Measurements from ENCODE around the gene PPM1E.
"Not testable (repeated sequence)": the region's sequence is repeated elsewhere in the genome, so short reads cannot be mapped to it uniquely, and the experiment has no call there.

PPM1E gene

DNA sequence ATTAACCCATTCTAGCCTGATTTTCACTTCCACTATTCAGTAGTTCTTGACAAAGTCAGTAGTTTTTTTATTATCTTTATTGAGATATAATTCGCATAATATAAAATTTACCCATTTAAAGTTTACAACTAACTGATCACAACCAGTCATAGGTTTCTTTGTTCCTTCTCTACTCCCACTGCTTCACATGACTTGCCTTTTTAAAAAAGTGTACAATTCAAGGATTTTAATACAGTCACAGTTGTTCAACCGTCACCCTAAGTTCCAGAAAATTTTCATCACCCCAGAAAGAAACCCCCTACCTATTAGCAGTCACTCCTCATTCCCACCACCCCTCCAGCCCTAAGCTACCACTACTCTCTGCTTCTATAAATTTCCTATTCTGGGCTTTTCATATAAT is 188.5 kb downstream of the PPM1E start:
- no peak for DNase-seq (ENCODE audit: extremely low read depth in 1 of 2, low read depth in 1 of 2)

DNA sequence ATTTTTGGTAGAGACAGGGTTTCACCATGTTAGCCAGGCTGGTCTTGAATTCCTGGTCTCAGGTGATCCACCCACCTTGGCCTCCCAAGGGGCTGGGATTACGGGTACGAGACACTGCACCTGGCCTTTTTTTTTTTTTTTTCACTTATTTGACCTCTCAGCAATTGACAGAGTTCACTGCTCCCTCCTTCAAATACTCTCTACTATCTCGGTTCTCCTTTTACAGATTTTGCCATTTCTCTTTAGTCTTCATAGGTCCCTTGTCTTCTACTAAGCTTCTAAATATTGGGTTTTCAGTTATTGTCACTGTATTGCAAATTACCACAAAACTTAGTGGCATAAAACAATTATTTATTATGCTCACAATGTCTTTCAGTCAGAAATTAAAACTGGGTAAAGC is 191.8 kb downstream of the PPM1E start:
- no peak for DNase-seq (ENCODE audit: extremely low read depth in 1 of 2, low read depth in 1 of 2)

DNA sequence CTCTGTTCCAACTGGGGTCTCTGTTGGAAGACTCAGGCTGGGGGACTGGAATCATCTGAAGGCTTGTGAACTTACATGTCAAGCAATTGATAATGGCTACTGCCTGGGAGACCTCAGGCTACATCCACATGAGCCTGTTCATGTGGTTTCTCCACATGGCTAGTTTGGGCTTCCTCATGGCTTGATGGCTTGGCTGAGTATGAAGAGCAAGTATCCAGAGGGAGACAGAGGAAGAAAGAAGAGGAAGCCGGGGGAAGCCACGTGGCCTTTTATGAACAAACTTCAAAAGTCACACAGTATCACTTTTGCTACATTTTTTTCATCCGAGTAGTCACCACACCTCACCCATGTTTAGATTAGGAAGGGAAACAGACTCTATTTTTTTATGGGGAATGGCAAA is 192.2 kb downstream of the PPM1E start:
- no peak for DNase-seq (ENCODE audit: extremely low read depth in 1 of 2, low read depth in 1 of 2)

DNA sequence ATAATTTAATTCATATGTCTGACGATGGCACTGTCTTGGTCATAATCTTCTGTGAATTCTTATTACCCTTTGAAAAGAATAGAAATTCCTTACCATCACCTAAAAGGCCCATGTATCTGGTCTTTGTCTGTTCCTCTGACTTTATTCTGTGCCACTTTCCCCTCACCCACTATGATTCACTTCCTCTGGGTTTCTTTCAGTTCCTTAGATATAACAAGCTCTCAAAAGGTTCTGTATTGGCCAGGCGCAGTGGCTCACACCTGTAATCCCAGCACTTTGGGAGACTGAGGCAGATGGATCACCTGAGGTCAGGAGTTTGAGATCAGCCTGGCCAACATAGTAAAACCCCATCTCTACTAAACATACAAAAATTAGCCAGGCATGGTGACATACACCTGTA is 198.7 kb downstream of the PPM1E start:
- not testable (repeated sequence) for DNase-seq (ENCODE audit: extremely low read depth in 1 of 2, low read depth in 1 of 2)

DNA sequence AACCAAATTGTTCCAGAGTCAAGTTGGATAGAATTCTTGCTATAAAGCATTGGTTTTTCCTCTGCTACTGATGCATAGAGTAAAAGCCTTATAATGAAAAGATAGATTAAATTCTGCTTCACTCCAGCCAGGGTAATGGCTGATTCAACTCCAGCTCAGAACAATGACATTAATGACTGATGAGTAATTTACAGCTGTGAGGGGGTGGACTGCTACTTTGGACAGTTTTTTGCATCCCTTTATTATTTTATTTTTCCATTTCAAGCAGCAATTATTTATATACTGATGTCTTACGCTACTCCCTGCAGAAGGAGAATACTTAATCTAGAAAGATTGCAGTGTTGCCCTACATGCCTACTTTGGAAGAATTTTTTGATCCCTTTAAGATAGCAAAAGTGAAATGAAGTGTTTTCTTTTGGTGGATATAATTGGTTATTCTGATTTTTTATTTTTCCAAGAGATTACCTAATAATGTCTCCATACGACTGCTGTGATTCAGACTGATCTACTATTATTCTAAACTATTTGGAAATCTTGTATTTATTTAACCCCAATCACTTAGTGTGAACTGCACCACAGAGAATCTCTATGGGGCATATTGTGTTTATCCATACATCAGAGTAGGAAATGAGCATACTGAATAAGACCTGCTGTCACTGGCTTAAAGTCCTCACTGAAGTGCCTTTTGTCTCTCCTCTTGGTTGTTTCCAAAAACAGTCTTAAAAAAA is 201.5 kb downstream of the PPM1E start:
- DNase-seq (ENCODE audit: extremely low read depth in 1 of 2, low read depth in 1 of 2): no peak

DNA sequence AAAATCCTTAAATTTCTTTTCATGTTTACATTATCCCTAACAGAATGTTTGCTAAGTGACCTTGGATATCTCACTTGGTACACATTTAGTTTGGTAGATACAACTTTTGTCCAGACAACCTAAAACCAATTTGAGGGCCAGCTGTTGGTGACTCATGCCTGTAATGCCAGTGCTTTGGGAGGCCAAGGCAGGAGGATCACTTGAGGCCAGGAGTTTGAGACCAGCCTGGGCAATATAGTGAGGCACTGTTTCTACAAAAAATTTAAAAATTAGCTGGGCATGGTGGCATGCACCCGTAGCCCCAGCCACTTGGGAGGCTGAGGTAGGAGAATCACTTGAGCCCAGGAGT is 202.0 kb downstream of the PPM1E start:
- DNase-seq (ENCODE audit: extremely low read depth in 1 of 2, low read depth in 1 of 2): not testable (repeated sequence)

DNA sequence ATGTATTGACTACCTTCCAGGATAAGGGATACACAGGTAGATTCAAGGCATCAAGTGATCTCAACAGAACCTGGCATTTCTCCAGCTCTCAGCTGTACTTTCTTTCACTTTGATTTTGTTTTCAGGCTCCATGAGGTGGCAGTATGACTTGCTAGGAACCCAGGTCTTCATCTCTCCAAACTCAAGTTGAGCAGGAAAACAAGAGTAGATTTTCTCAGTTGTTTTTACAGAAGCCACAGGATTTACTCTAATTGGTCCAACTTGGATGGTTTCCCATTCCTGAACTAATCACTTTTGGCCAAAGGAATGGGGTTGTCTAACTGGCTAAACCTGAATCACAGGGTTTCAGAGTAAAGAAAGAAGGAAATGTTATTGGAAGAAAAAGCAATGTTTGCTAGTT is 204.4 kb downstream of the PPM1E start:
- no peak for DNase-seq (ENCODE audit: extremely low read depth in 1 of 2, low read depth in 1 of 2)

DNA sequence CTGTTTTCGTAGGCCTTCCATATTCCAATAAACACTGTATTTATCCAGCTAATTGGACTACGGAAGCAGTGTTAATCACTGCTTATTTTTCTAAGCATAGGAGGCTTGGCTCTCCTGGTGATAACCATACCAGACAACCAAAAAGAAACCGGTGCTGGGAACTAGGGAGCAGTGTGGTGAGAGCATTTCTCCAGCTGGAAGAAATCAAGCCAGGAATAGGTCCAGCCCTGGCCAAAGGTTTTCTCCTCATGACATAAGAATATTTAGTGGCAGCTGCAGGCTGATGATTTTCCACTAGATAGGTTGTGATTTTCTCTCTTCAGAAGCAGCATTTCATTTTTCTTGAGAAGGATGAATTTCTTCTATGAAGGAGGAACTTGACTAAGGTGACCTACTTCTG is 209.6 kb downstream of the PPM1E start:
- no peak for DNase-seq (ENCODE audit: extremely low read depth in 1 of 2, low read depth in 1 of 2)

DNA sequence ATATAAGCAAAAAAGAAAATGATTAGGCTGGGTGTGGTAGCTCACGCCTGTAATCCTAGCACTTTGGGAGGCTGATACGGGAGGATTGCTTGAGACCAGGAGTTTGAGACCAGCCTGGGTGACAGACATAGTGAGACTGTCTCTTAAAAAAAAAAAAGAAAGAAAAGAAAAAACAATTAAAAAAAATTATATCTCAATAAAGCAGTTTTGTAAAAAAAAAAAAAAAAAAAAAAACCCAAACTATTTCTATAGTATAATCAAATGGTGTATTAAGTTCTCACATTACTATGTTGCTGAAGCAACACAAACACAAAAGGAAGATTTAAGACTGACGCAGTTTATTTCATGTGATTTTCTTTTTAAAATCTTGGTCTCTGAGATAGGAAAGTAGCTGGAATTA is 210.6 kb downstream of the PPM1E start:
- no peak for DNase-seq (ENCODE audit: extremely low read depth in 1 of 2, low read depth in 1 of 2)

DNA sequence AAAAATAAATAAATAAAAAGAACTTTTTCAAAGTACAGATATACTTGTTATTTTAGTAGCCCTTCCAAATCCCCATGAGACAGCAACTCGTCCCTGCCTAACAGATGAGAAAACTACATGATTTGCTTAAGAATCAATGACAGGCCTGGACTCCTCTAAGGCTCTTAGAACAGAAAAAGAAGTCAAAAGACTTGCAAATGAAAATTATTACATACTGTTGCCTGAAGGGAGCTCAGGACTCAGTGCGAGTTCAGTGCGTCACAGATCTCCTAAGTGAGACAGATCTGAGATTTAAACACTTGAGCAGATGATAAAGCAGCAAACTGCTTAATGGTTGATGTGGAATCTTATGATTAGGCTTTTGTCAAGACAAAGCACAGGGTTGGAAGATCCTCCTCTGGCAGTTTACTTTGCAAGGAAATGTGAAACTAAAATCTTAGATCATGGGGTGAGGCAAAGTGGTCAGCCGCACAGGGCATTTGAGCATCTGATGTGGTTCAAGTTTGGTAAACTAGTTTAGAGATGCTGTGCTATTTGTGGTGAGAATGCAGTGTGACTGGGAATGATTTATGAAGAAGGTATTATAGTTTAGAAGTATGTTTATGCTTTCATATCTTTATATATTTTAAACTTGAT is 212.9 kb downstream of the PPM1E start:
- no peak for DNase-seq (ENCODE audit: extremely low read depth in 1 of 2, low read depth in 1 of 2)

DNA sequence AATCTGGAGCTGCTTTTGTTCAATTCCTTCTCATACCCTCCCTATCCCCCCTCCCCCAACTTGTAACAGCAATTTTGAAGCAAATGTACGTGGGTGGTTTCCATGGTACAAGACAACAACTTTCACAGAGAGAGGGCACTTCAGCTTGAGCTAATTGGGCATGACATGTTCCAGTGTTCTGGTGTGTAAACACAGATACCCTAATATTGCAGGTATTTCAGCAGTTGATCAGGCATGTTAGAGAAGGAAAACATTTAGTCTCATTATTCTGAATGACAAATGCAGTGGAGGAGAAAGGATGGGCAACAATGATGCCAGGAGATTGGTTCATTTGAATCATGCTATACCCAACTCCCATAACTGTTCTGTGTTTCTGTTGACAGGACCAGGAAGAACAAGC is 213.5 kb downstream of the PPM1E start:
- no peak for DNase-seq (ENCODE audit: extremely low read depth in 1 of 2, low read depth in 1 of 2)

DNA sequence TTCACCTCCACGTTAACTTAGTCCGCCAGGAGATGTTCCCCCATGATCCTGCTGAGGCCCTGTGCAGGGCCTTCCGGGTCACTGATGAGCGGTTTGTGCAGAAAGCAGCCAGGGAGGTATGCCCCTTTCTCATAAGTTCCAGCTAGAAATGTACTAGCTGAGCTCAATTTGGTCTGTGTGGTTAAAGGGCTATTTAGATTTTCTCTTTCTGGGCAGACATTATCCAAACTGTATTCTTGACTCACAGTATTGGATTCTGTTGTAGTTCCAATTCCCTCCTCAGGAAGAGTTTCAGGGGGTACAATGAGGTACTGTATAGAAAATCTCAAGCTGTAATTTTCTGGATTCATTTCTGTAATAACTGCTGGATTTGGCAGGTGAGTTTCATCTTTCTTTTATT is 214.0 kb downstream of the PPM1E start:
- no peak for DNase-seq (ENCODE audit: extremely low read depth in 1 of 2, low read depth in 1 of 2)

DNA sequence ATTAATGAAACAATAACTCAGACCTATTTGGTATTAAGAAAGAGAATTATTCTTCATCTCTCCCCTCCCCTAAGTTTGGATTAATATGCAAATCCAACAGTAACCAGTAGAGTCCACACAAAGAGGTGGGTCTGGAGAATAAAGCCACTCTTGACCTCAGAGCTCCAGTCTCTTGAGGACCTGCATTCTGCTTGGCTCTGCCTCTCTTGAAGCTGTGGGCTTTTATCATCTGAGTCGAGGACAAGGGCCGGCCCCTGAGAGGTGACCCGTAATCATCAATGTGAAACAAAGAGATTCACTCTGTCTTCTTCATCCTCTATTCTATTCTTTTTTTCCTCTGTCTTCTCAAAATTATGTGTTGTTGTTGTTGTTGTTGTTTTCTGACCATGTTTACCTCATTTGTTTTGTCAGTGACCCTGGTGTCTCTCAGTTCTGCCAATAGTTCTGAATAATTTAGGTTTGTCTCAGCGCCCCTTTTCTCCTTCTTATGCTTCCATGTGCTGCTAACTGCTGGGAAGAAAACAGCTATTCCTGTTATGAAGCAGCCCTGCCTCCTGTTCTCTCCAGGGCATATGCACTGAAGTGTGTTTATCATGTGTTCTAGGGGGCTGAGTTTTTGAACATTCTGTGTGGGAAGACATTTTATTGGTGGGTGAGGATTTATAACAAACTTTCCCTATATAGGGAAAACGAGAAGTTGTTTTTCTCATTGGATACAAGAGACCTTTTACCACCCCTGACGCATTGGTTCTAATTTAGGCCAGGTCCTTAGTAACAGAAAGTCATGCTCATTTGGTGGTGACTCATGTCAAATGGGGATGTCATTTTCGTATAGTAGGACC is 215.2 kb downstream of the PPM1E start:
- DNase-seq (ENCODE audit: extremely low read depth in 1 of 2, low read depth in 1 of 2): no peak

DNA sequence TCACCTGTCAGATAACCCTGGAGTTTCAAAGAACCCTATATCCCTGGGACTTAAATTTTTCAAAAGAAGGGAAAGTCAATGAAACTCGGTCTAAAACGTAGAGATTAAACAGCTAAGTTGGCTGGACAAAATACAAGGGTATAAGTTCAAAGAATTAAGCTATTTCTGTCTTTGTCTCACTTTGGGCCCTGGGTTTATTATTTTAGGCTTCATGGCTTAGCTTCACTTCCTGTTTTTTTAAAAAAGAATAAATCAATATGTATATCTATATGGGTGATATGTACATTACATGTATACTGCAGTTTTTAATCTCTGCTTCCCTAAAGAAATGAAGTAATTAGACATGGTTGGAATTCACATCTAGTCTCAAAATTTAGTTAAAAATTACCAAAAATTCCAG is 218.7 kb downstream of the PPM1E start:
- DNase-seq (ENCODE audit: extremely low read depth in 1 of 2, low read depth in 1 of 2): no peak

DNA sequence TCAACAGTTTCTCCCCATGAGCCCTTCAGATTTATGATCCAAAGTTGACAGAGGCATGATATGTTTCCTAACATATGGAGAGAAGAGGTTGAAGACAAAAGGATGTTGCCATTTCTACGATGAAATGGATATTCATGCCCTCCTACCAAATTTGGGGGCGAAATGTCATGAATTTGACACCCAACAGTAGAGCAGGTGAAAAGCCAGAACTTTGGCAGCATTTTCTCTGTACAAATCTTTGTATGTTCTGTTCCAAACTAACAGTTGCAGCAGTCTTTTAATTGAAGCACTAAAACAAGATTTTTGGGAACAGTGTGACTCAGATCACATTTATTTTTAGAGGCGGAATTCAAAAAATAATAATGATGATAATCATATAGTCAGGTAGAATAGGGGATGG is 220.9 kb downstream of the PPM1E start:
- DNase-seq (ENCODE audit: extremely low read depth in 1 of 2, low read depth in 1 of 2): no peak

DNA sequence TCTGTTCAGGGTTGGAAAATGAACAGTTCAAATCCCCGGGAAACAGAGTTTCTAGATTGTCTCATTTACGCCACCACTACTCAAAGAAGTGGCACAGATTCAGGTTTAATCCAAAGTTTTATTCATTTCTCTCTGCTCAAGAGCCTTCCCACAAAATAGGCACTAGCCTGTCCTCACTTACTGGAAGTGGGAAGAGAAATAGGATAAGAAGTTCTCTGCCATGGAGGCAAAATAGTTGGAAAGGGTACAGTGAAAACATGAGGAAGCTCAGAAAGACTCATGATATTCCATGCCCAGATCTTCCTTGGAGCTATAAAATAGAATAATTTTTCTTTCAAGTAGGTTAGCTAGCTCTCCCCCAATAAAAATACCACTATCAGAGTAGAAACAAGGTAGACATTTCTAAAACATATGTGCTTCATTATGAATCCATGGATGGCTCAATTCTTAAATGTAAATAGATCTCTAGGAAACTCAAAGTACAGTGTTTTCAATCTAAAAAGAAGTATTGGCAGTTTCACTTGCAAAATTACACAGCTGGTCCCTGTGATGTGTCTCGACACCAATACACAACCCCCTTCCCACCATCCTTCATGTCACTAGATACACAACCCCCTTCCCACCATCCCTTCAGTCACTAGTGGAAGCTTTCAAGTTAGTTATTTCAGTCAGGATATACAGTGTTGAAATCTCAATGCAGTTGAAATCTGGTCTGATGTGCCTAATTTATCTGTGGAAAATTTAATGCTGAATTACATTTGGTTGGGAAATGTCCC is 225.2 kb downstream of the PPM1E start:
- DNase-seq (ENCODE audit: extremely low read depth in 1 of 2, low read depth in 1 of 2): no peak

DNA sequence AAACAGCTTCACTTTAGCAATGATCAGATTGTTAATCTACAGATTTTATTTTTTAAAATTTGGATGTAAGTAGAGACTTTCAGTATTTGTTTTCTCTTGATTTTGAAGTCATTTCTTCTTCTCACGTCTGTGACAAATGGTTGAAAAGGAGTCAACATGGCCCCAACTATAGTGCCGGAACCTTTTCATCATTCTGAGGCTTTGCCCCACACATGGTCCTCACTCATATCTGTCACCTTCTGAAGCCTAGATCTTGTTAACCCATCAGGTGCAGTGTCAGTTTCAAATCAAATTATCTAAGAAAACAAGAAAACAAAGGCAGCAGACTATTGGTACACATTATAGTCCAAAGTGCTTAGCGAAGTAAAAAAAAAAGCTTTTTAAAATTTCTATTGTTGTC is 227.0 kb downstream of the PPM1E start:
- no peak for DNase-seq (ENCODE audit: extremely low read depth in 1 of 2, low read depth in 1 of 2)

DNA sequence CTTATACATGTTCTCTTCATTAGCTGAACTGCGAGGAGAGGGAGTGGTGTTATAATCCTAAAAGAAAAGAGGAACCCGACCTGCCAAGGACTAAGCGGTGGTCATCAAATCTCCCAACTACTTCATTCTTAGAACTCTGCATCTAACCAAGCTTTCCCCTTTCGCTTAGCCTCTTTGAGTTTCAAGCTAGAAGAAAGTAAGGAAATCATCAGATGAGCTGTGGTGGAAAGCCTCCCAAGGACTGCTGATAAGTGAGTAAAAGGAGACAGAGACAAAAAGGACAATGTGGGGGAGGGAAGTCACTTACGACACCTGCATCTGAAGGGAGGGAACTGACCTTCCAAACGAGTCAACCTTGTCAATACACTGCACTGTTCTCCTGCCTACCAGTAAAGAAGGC is 229.7 kb downstream of the PPM1E start:
- DNase-seq (ENCODE audit: extremely low read depth in 1 of 2, low read depth in 1 of 2): no peak

DNA sequence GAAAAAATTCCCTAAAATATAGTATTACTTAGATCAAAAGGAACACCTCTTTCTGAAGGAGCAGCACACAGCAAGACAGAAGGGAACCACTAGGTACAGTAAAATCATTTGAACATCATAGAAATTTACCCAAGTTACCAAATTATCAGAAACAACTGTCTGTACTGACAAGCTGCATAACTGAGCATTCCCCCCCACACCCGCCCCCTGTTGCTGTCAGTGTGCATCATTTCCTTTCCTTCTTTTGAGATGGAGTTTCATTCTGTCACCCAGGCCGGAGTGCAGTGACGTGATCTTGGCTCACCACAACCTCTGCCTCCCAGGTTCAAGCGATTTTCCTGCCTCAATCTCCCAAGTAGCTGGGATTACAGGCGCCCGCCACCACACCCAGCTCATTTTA is 230.3 kb downstream of the PPM1E start:
- DNase-seq (ENCODE audit: extremely low read depth in 1 of 2, low read depth in 1 of 2): peak in 1 of 2 donors; percentile 3

DNA sequence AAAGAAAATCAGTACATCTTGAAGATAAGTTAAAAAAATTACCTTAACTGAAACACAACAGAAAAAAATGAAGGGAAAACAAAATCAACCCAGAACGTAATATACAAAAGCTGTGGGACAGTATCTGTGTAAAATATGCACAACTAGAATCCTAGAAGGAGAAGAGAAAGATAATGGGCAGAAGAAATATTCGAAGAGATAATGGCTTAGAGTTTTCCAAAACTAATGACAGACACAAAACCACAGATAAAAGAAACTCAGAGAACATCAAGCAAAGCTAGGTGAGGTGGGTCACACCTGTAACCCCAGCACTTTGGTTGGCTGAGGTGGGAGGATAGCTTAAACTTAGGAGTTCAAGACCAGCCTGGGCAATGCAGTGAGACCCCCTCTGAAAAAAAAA is 234.0 kb downstream of the PPM1E start:
- DNase-seq (ENCODE audit: extremely low read depth in 1 of 2, low read depth in 1 of 2): no peak

DNA sequence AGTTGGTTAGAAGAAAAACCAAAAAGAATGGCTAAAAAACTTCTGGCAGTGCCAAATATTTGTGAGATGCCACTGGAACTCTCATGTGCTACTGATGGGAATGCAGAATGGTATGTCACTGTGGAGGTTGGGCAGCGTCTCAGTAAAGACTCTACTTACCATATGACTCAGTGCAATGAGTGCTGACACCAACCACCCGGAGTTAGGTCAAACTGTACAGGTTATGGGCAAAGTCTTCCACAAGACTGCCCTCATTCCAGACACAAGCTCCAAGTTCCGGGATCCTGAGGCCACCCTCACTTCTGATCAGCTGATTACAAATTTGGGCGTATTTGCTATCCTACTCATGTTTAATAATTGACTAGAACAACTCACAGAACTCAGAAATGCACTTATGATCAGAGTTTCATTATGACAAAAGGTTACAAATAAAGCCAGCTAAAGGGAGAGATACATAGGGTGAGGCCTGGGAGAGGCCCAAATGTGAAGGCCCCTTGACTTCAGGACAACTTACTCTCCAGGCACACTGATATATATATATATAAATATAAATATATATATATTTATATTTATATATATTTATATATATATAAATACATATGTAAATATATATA is 236.2 kb downstream of the PPM1E start:
- peak in 1 of 2 donors; percentile 5 for DNase-seq (ENCODE audit: extremely low read depth in 1 of 2, low read depth in 1 of 2)

Measured in stimulated activated CD8-positive, alpha-beta memory T cell treated with anti-CD3 and anti-CD28 coated beads, Interleukin-7, amount 100 ng/mL, for 48 hours (primary cell).